Measurements from ENCODE around the gene SART3. TPM values are rescaled to one million over a fixed set of nuclear protein-coding genes. Genes with fewer than 3 reads are reported as not detected.

The SART3 gene
- total and polyA plus RNA-seq, 8 donors = 35.1 to 81.7 (median 64.3) TPM

DNA sequence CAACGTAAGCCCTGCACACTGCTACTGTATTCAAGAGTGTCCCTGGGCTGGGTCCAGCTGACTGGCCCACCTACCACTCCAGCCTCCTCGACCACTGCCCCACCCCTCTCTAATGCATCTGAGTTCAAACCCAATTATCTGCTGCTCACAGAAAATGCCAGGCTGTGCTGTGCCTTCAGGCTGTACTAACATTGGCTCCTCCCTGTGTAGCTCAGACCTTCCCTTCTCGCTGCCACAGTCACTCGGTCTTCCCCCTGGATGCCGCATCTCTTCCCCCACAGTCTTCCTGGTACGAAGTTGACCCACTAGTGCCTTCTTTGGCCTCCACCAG, 33.8 kb downstream of the SART3 start:
- no peak for ATAC-seq
- H3K4me3 ChIP-seq = no peak overlapping the region
- intact Hi-C loops (cut with DNase I) = no loop called here
- no peak overlapping the region for H3K27ac ChIP-seq
- no peak for DNase-seq
- TF ChIP-seq, protein P1, sequence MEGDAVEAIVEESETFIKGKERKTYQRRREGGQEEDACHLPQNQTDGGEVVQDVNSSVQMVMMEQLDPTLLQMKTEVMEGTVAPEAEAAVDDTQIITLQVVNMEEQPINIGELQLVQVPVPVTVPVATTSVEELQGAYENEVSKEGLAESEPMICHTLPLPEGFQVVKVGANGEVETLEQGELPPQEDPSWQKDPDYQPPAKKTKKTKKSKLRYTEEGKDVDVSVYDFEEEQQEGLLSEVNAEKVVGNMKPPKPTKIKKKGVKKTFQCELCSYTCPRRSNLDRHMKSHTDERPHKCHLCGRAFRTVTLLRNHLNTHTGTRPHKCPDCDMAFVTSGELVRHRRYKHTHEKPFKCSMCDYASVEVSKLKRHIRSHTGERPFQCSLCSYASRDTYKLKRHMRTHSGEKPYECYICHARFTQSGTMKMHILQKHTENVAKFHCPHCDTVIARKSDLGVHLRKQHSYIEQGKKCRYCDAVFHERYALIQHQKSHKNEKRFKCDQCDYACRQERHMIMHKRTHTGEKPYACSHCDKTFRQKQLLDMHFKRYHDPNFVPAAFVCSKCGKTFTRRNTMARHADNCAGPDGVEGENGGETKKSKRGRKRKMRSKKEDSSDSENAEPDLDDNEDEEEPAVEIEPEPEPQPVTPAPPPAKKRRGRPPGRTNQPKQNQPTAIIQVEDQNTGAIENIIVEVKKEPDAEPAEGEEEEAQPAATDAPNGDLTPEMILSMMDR (IDR thresholded peaks at IDR 0.05) = no peak
- no peaks in the 10 kb centered on the region for H3K4me1 ChIP-seq
- H3K9me3 ChIP-seq = no peaks in the 10 kb centered on the region
- peaks cover 8 to 100% of the 10 kb centered on the region in 2 donors for H3K36me3 ChIP-seq
- no peaks in the 10 kb centered on the region for H3K27me3 ChIP-seq

DNA sequence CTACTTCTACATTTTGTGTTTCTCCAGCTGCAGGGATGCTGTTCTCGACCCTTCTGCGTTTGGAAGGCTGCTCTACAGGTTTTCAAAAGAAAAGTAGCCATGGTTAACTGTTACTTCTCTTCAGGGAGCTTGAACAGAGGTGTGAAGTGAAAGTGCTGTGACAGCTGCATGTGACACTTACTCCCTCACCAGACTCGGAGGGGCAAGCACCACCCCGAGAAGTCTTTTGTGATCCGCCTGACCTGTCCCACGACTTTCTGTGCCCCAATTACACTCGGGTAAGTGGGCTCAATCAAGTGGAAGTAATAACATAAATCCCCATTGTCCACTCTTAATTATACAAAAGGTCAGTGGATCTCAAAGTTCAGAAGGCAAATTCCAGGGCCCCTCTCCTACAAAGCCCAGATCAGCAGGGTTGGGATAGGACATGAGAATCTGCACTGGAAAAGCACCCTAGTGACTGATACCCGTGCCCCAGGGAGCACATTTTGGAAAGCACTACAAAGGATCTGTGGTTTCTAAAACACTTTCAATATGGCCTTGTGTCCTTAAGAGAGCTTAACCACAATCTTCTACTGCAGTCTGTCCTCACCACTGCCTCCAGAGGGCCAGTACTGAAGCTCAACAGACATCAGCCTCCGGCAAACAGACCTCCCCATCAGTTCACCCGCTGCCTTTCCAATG, 34.3 kb downstream of the SART3 start:
- ATAC-seq = no peak
- TF ChIP-seq, protein P1 (IDR thresholded peaks at IDR 0.05) = no peak
- Histone ChIP-seq H3K9me3 (no peaks in the 10 kb centered on the region), H3K4me3 (no peak overlapping the region), H3K27me3 (no peaks in the 10 kb centered on the region), H3K36me3 (peaks cover 8 to 100% of the 10 kb centered on the region in 2 donors), H3K27ac (no peak overlapping the region), H3K4me1 (no peaks in the 10 kb centered on the region)
- DNase-seq = no peak
- intact Hi-C loops (cut with DNase I) = no loop called here

DNA sequence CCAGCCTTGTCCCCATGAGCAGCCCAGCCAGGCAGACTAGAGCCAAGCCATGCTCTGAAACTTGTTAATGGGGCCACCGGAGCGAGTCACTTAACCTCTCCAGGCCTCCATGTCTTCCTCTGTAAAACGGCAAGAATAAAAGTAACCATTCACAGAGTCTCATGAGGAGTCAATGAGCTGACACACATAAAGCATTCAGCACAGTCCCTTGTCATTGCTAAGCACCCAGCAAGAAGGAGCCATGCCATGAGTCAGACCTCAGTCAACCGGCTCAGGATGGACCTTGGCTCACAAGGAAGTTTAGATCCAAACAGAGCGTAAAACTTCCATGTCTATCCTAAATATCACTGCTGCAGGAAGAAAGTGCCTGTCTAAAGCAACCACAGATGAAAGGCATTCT, 35.3 kb downstream of the SART3 start:
- Histone ChIP-seq H3K9me3 (no peaks in the 10 kb centered on the region), H3K36me3 (peaks cover 8 to 100% of the 10 kb centered on the region in 2 donors), H3K27ac (no peak overlapping the region), H3K4me1 (no peaks in the 10 kb centered on the region), H3K4me3 (no peak overlapping the region), H3K27me3 (no peaks in the 10 kb centered on the region)
- intact Hi-C loops (cut with DNase I) = no loop called here
- ATAC-seq (no peak), DNase-seq (no peak)
- TF ChIP-seq, protein P1 (IDR thresholded peaks at IDR 0.05) = no peak

DNA sequence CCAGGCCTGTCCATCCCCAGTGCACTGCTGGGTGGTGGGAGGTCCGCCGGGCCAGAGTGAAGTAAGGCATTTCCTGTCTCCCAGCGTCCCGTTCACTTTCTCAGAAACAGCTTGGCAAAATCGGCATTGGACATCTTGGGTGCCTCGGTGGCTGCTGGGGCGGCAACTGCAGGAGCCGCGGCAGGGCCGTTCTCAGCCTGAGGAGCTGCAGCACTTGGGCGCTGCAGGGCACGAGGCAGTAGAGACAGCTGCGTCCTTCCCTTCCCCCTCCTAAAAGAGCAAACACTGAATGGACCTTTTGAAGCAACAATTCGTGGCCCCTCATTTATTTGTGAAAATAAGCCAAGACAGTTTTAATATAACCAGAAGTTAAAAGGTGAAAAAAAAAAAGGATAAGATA, 37.6 kb downstream of the SART3 start:
- intact Hi-C loops (cut with DNase I) = no loop called here

DNA sequence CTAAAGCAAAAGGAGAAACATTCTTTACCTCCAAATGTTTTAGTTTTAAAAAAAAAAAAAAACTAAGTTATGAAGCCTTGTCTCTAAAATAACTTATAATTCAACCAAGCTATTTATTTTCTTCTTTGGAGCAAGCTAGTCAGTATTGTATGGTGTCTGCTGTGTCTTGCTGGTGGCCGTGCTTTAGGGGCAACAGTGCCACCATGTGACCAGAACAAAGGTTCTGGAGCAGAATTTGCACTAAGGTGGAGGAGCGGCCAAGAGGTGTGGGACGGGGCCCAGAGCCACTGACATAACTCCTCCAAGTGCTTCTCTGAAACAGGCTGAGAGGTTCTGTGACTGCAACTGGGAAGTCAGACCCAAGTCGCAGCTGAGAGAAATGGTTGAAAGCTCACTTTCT, 41.4 kb downstream of the SART3 start:
- H3K4me1 ChIP-seq = peaks cover 4 to 12% of the 10 kb centered on the region in 2 donors
- intact Hi-C loops (cut with DNase I) = no loop called here
- peaks cover 0 to 77% of the 10 kb centered on the region in 2 donors for H3K36me3 ChIP-seq
- TF ChIP-seq, protein P1 (IDR thresholded peaks at IDR 0.05) = no peak
- H3K27me3 ChIP-seq = no peaks in the 10 kb centered on the region
- H3K27ac ChIP-seq = no peak overlapping the region
- H3K9me3 ChIP-seq = no peaks in the 10 kb centered on the region
- DNase-seq (no peak), ATAC-seq (no peak)
- no peak overlapping the region for H3K4me3 ChIP-seq

More for the DNA sequence above, 37.6 kb downstream of the SART3 start:
- Histone ChIP-seq H3K4me3 (no peak overlapping the region), H3K4me1 (no peaks in the 10 kb centered on the region), H3K27me3 (no peaks in the 10 kb centered on the region), H3K27ac (no peak overlapping the region), H3K9me3 (no peaks in the 10 kb centered on the region), H3K36me3 (peaks cover 8 to 100% of the 10 kb centered on the region in 2 donors)
- DNase-seq (no peak), ATAC-seq (no peak)
- TF ChIP-seq, protein P1 (IDR thresholded peaks at IDR 0.05) = no peak
